GM12878 (cell line): ENCODE results near the gene HHIP.

Experiments used
- CEBPB ChIP-seq, 2 experiments: fragments of 150-350 bp in 1 of 2; IDR thresholded peaks; 2 replicates each; pipeline ENCODE4 v1.6.1; 2012 to 2014; ENCODE audit warnings: low read depth in 2 of 2, low read length in 2 of 2, borderline replicate concordance in 1 of 2, inconsistent platforms in 1 of 2
- ETV6 ChIP-seq, 2 experiments: fragments of 450-650 bp in 1 of 2; IDR thresholded peaks in 1 of 2; conservative IDR thresholded peaks in 1 of 2; 2 replicates each; pipeline ENCODE4 v1.6.1; 2014; ENCODE audit warnings: antibody characterized with exemption in 1 of 2, borderline replicate concordance in 1 of 2, low read depth in 1 of 2, mild to moderate bottlenecking in 1 of 2, moderate library complexity in 1 of 2
- GABPA ChIP-seq: IDR thresholded peaks from 2 replicates; pipeline ENCODE4 v1.6.1; 2014; ENCODE audit warnings: antibody characterized with exemption, low read depth, mild to moderate bottlenecking, inconsistent platforms
- POLR2A ChIP-seq: IDR thresholded peaks from 2 replicates; pipeline ENCODE4 v1.6.1; 2011; ENCODE audit warnings: low read depth, mild to moderate bottlenecking, low read length
- POLR2AphosphoS5 ChIP-seq: IDR thresholded peaks from 2 replicates; pipeline ENCODE4 v1.6.1; 2011; ENCODE audit warnings: mild to moderate bottlenecking, low read length, inconsistent platforms
- TF ChIP-seq, protein P1 (sequence below): IDR thresholded peaks from 2 replicates; pipeline ENCODE4 v1.6.1; 2012; ENCODE audit warnings: mild to moderate bottlenecking, low read depth, low read length
- TF ChIP-seq, protein P2 (sequence below), 3 experiments: IDR thresholded peaks in 2 of 3; conservative IDR thresholded peaks in 1 of 3; 2 replicates each; pipeline ENCODE4 v1.5.1; 2011; ENCODE audit warnings: low read depth in 3 of 3, low read length in 3 of 3, mild to moderate bottlenecking in 3 of 3, control low read depth in 2 of 3, moderate library complexity in 2 of 3, inconsistent platforms in 1 of 3, mixed read lengths in 1 of 3; ENCODE audit not compliant: control insufficient read depth in 2 of 3, insufficient read depth in 1 of 3; ENCODE audit errors: extremely low read depth in 1 of 3
- TF ChIP-seq, protein P3 (sequence below): IDR thresholded peaks from 2 replicates; pipeline ENCODE4 v1.6.1; 2011; ENCODE audit warnings: borderline replicate concordance, low read depth, mild to moderate bottlenecking, moderate library complexity, low read length; ENCODE audit not compliant: insufficient read depth, poor library complexity, severe bottlenecking

DNA sequence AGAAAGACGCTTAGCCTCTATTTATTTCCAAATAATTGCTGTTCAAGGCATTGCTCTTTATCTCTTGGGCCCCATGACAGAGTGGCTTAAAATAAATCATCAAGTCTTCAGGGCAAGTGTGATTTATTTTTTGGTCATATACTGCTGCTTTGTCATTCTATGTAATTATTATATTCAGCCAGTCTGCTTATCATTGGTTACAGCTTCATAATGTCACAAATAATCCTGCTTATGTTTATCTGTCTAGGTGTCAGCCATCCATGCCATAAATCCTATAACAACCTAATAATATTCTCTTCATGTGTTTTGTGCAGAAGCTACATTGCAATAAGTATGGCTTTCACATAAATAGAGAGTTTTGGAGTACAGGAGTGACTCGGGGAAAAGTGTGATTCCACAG, 41.0 kb downstream of the HHIP start:
- no peak for TF ChIP-seq CEBPB (IDR thresholded peaks at IDR 0.05; ENCODE audit: borderline replicate concordance in 1 of 2, low read depth in 2 of 2, low read length in 2 of 2)
- TF ChIP-seq, protein P1, sequence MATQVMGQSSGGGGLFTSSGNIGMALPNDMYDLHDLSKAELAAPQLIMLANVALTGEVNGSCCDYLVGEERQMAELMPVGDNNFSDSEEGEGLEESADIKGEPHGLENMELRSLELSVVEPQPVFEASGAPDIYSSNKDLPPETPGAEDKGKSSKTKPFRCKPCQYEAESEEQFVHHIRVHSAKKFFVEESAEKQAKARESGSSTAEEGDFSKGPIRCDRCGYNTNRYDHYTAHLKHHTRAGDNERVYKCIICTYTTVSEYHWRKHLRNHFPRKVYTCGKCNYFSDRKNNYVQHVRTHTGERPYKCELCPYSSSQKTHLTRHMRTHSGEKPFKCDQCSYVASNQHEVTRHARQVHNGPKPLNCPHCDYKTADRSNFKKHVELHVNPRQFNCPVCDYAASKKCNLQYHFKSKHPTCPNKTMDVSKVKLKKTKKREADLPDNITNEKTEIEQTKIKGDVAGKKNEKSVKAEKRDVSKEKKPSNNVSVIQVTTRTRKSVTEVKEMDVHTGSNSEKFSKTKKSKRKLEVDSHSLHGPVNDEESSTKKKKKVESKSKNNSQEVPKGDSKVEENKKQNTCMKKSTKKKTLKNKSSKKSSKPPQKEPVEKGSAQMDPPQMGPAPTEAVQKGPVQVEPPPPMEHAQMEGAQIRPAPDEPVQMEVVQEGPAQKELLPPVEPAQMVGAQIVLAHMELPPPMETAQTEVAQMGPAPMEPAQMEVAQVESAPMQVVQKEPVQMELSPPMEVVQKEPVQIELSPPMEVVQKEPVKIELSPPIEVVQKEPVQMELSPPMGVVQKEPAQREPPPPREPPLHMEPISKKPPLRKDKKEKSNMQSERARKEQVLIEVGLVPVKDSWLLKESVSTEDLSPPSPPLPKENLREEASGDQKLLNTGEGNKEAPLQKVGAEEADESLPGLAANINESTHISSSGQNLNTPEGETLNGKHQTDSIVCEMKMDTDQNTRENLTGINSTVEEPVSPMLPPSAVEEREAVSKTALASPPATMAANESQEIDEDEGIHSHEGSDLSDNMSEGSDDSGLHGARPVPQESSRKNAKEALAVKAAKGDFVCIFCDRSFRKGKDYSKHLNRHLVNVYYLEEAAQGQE, result no peak
- no peak for TF ChIP-seq POLR2AphosphoS5
- TF ChIP-seq, protein P2, sequence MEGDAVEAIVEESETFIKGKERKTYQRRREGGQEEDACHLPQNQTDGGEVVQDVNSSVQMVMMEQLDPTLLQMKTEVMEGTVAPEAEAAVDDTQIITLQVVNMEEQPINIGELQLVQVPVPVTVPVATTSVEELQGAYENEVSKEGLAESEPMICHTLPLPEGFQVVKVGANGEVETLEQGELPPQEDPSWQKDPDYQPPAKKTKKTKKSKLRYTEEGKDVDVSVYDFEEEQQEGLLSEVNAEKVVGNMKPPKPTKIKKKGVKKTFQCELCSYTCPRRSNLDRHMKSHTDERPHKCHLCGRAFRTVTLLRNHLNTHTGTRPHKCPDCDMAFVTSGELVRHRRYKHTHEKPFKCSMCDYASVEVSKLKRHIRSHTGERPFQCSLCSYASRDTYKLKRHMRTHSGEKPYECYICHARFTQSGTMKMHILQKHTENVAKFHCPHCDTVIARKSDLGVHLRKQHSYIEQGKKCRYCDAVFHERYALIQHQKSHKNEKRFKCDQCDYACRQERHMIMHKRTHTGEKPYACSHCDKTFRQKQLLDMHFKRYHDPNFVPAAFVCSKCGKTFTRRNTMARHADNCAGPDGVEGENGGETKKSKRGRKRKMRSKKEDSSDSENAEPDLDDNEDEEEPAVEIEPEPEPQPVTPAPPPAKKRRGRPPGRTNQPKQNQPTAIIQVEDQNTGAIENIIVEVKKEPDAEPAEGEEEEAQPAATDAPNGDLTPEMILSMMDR (IDR thresholded peaks at IDR 0.05 in 2 of 3, conservative IDR thresholded peaks at IDR 0.05 in 1 of 3; ENCODE audit: control insufficient read depth in 2 of 3, extremely low read depth in 1 of 3, insufficient read depth in 1 of 3, low read depth in 3 of 3, low read length in 3 of 3), result no peak
- TF ChIP-seq GABPA, result no peak
- no peak for TF ChIP-seq ETV6 (conservative IDR thresholded peaks at IDR 0.05 in 1 of 2, IDR thresholded peaks at IDR 0.05 in 1 of 2; ENCODE audit: borderline replicate concordance in 1 of 2, low read depth in 1 of 2)
- no peak for TF ChIP-seq POLR2A
- TF ChIP-seq, protein P3, sequence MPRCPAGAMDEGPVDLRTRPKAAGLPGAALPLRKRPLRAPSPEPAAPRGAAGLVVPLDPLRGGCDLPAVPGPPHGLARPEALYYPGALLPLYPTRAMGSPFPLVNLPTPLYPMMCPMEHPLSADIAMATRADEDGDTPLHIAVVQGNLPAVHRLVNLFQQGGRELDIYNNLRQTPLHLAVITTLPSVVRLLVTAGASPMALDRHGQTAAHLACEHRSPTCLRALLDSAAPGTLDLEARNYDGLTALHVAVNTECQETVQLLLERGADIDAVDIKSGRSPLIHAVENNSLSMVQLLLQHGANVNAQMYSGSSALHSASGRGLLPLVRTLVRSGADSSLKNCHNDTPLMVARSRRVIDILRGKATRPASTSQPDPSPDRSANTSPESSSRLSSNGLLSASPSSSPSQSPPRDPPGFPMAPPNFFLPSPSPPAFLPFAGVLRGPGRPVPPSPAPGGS, result no peak
